HepG2 (cell line): Measurements from ENCODE around the gene ATP13A4. TPM values are rescaled to one million over a fixed set of nuclear protein-coding genes. Genes with fewer than 3 reads are reported as not detected.
A peak's percentile ranks its signal among the peaks of the same experiment; 100 is the strongest.

ENCODE experiments used
- AKNA ChIP-seq: sonication (generic); formaldehyde crosslinking; IDR thresholded peaks from 2 replicates; pipeline ENCODE4 v1.4.0; 2020; ENCODE audit warnings: missing genetic modification reagents, borderline replicate concordance
- FIP1L1 ChIP-seq: fragments of 200-400 bp; formaldehyde crosslinking; IDR thresholded peaks from 2 replicates; pipeline ENCODE4 v1.6.1; 2018; ENCODE audit warnings: low read depth, mild to moderate bottlenecking, low read length, moderate library complexity, borderline replicate concordance; ENCODE audit not compliant: insufficient read depth
- FOXK1 ChIP-seq: sonication (generic); formaldehyde crosslinking; IDR thresholded peaks from 2 replicates; pipeline ENCODE4 v1.4.0; 2020; ENCODE audit warnings: low read depth, missing genetic modification reagents, borderline replicate concordance
- FOXP4 ChIP-seq: sonication (generic); formaldehyde crosslinking; IDR thresholded peaks from 2 replicates; pipeline ENCODE4 v1.4.0; 2020; ENCODE audit warnings: missing genetic modification reagents
- HMGXB4 ChIP-seq, 2 experiments: sonication (generic) in 1 of 2; formaldehyde crosslinking in 1 of 2; IDR thresholded peaks; 2 replicates each; pipeline versions ENCODE4 v1.4.0 to v1.6.1; 2018 to 2020; ENCODE audit warnings: missing genetic modification reagents in 2 of 2, borderline replicate concordance in 1 of 2, low read depth in 1 of 2, mild to moderate bottlenecking in 1 of 2, missing biosample characterization in 1 of 2
- HNRNPK ChIP-seq: fragments of 200-400 bp; formaldehyde crosslinking; IDR thresholded peaks from 2 replicates; pipeline ENCODE4 v1.6.1; 2018; ENCODE audit warnings: low read length, low read depth, moderate library complexity, mild to moderate bottlenecking; ENCODE audit not compliant: poor library complexity, severe bottlenecking
- KLF6 ChIP-seq: IDR thresholded peaks from 2 replicates; pipeline ENCODE4 v1.8.0; 2016; ENCODE audit warnings: missing biosample characterization, missing genetic modification reagents
- MXD3 ChIP-seq: IDR thresholded peaks from 2 replicates; pipeline ENCODE4 v1.6.1; 2016; ENCODE audit warnings: mild to moderate bottlenecking, missing biosample characterization, missing genetic modification reagents
- NR3C1 ChIP-seq: sonication (generic); formaldehyde crosslinking; IDR thresholded peaks from 2 replicates; pipeline ENCODE4 v1.4.0; 2020; ENCODE audit warnings: missing genetic modification reagents
- PHF5A ChIP-seq: IDR thresholded peaks from one replicate; pipeline ENCODE4 v1.6.1; 2018; ENCODE audit warnings: low read depth, missing genetic modification reagents; ENCODE audit not compliant: unreplicated experiment
- POLR2AphosphoS5 ChIP-seq: IDR thresholded peaks from 2 replicates; pipeline ENCODE4 v1.6.1; 2012; ENCODE audit warnings: low read depth, low read length
- RCOR2 ChIP-seq: IDR thresholded peaks from 2 replicates; pipeline ENCODE4 v1.6.1; 2016; ENCODE audit warnings: missing biosample characterization, missing genetic modification reagents
- ZMAT5 ChIP-seq: sonication (generic); formaldehyde crosslinking; IDR thresholded peaks from 2 replicates; pipeline ENCODE4 v1.5.0; 2020; ENCODE audit warnings: mild to moderate bottlenecking, low read depth, missing genetic modification reagents, borderline replicate concordance
- ZNF367 ChIP-seq: sonication (generic); formaldehyde crosslinking; IDR thresholded peaks from 2 replicates; pipeline ENCODE4 v1.4.0; 2020; ENCODE audit warnings: missing genetic modification reagents, borderline replicate concordance
- ZNF432 ChIP-seq: sonication (generic); formaldehyde crosslinking; IDR thresholded peaks from 2 replicates; pipeline ENCODE4 v1.5.0; 2020; ENCODE audit warnings: missing genetic modification reagents, mild to moderate bottlenecking, borderline replicate concordance
- ZNF660 ChIP-seq: sonication (generic); formaldehyde crosslinking; IDR thresholded peaks from 2 replicates; pipeline ENCODE4 v1.5.1; 2020; ENCODE audit warnings: mild to moderate bottlenecking, low read depth, missing genetic modification reagents, borderline replicate concordance
- ZNF883 ChIP-seq: sonication (generic); formaldehyde crosslinking; IDR thresholded peaks from 2 replicates; pipeline ENCODE4 v1.5.1; 2020; ENCODE audit warnings: mild to moderate bottlenecking, missing genetic modification reagents; ENCODE audit errors: not compliant biosample characterization
- polyA plus RNA-seq, 8 experiments: library from polyadenylated mRNA; depleted of rRNA in 3 of 8; stranded (reverse) in 7 of 8; unstranded in 1 of 8; fragments of >200 nt; fragmentation: Illumina TruSeq in 4 of 8; extraction: Trizol in 4 of 8; gene quantifications; 2 replicates each; pipeline versions ENCODE4 v1.2.1 to v1.2.3, GENCODE V29; 2011 to 2016; ENCODE audit warnings: low read depth in 4 of 8, missing spikeins in 1 of 8, mixed read lengths in 1 of 8; ENCODE audit not compliant: insufficient read depth in 1 of 8
- total RNA-seq, 5 experiments: library from RNA; depleted of rRNA; stranded (reverse); fragments of >200 nt; fragmentation: Illumina TruSeq; extraction: Trizol; gene quantifications; 2 replicates each; pipeline ENCODE4 v1.2.3, GENCODE V29; 2016; ENCODE audit warnings: low read depth in 1 of 5

Gene ATP13A4
- total and polyA plus RNA-seq, 2 of the 13 experiments (the other 11 are each of a cell fraction or from before 2014, with no cell fraction given): 0.01 to 0.07 TPM

GRCh38 chr3:193592841-193593667 is 38.4 kb upstream of the ATP13A4 start, which contains the start of gene OPA1 (continued):
- TF ChIP-seq HMGXB4 (CRISPR knock-in tag; IDR thresholded peaks at IDR 0.05; ENCODE audit: borderline replicate concordance in 1 of 2, low read depth in 1 of 2): peak; percentile 92 to 94; a peak in 3 of 4 replicates
- no peak for TF ChIP-seq ZNF367 (CRISPR knock-in tag)
- peak; percentile 98 for TF ChIP-seq FOXK1 (CRISPR knock-in tag)
- peak; percentile 62 for TF ChIP-seq ZNF883 (CRISPR knock-in tag)
- no peak for TF ChIP-seq NR3C1 (CRISPR knock-in tag)
- TF ChIP-seq HNRNPK: no peak
- no peak for TF ChIP-seq ZNF660 (CRISPR knock-in tag)
- peak; percentile 58; the same call in 1 of the 2 replicates for TF ChIP-seq RCOR2 (CRISPR knock-in tag)
- TF ChIP-seq ZNF432 (CRISPR knock-in tag): no peak
- TF ChIP-seq POLR2AphosphoS5: peak; percentile 60
- peak; percentile 90; the same call in 1 of the 2 replicates for TF ChIP-seq MXD3 (CRISPR knock-in tag)
- TF ChIP-seq FIP1L1: peak; percentile 95
- TF ChIP-seq AKNA (CRISPR knock-in tag): no peak; the same call in 1 of the 2 replicates
- TF ChIP-seq PHF5A: peak; percentile 97
- peak; percentile 68 for TF ChIP-seq FOXP4 (CRISPR knock-in tag)
- peak; percentile 73 for TF ChIP-seq KLF6 (CRISPR knock-in tag)
- TF ChIP-seq ZMAT5 (CRISPR knock-in tag): no peak
